Astrocyte (in vitro differentiated cells and primary cell): ENCODE data around the gene NDUFAF8. TPM values are rescaled to one million over a fixed set of nuclear protein-coding genes. Genes with fewer than 3 reads are reported as not detected.

Experiments
- DNase-seq: peaks from one replicate; pipeline ENCODE4 v3.0.0-alpha.2; 2010; ENCODE audit warnings: low read depth
- FAIRE-seq: peaks from 2 replicates; lab custom pipeline; 2011; peaks lifted over from hg19 to GRCh38; lab: Jason Lieb, UNC
- H2AFZ ChIP-seq: 2 replicates; pipeline ENCODE4 v1.6.0; 2012; ENCODE audit warnings: low read depth, low read length, inconsistent platforms
- H3K27ac ChIP-seq: 2 replicates; pipeline ENCODE4 v1.5.1; 2011; ENCODE audit warnings: low read depth, low read length, inconsistent platforms
- H3K27me3 ChIP-seq: 2 replicates; pipeline ENCODE4 v1.6.0; 2011; ENCODE audit warnings: low read length, inconsistent platforms; ENCODE audit not compliant: insufficient read depth
- H3K36me3 ChIP-seq: 2 replicates; pipeline ENCODE4 v1.5.1; 2011; ENCODE audit warnings: low read length, inconsistent platforms; ENCODE audit not compliant: insufficient read depth
- H3K4me1 ChIP-seq: 2 replicates; pipeline ENCODE4 v1.5.1; 2011; ENCODE audit warnings: low read length, inconsistent platforms; ENCODE audit not compliant: insufficient read depth
- H3K4me2 ChIP-seq: 2 replicates; pipeline ENCODE4 v1.6.0; 2012; ENCODE audit warnings: low read length, inconsistent platforms
- H3K4me3 ChIP-seq: 2 replicates; pipeline ENCODE4 v1.5.1; 2011; ENCODE audit warnings: low read depth, mild to moderate bottlenecking, low read length, inconsistent platforms; ENCODE audit not compliant: insufficient read depth
- H3K79me2 ChIP-seq: 2 replicates; pipeline ENCODE4 v1.6.0; 2012; ENCODE audit warnings: mild to moderate bottlenecking, low read length, inconsistent platforms; ENCODE audit not compliant: insufficient read depth
- H3K9ac ChIP-seq: 2 replicates; pipeline ENCODE4 v1.6.0; 2012; ENCODE audit warnings: mild to moderate bottlenecking, low read length, inconsistent platforms
- H3K9me3 ChIP-seq: 2 replicates; pipeline ENCODE4 v1.5.1; 2012; ENCODE audit warnings: low read depth, mild to moderate bottlenecking, low read length, inconsistent platforms; ENCODE audit not compliant: insufficient read depth
- H4K20me1 ChIP-seq: 2 replicates; pipeline ENCODE4 v1.6.0; 2012; ENCODE audit warnings: low read length, inconsistent platforms; ENCODE audit not compliant: insufficient read depth
- H3K27ac Mint-ChIP-seq: one replicate; pipeline ENCODE4 v1.8.0; 2021; ENCODE audit warnings: mild to moderate bottlenecking, mixed read lengths; ENCODE audit not compliant: unreplicated experiment
- H3K27me3 Mint-ChIP-seq: one replicate; pipeline ENCODE4 v1.8.0; 2021; ENCODE audit warnings: low read depth, mixed read lengths; ENCODE audit not compliant: unreplicated experiment
- H3K36me3 Mint-ChIP-seq: one replicate; pipeline ENCODE4 v1.8.0; 2021; ENCODE audit warnings: low read depth, mixed read lengths; ENCODE audit not compliant: unreplicated experiment
- H3K4me1 Mint-ChIP-seq: one replicate; pipeline ENCODE4 v1.8.0; 2021; ENCODE audit warnings: low read depth, mixed read lengths; ENCODE audit not compliant: unreplicated experiment
- H3K4me3 Mint-ChIP-seq: one replicate; pipeline ENCODE4 v1.8.0; 2021; ENCODE audit warnings: mild to moderate bottlenecking, moderate library complexity, mixed read lengths; ENCODE audit not compliant: unreplicated experiment
- H3K9me3 Mint-ChIP-seq: one replicate; pipeline ENCODE4 v1.8.0; 2021; ENCODE audit warnings: mild to moderate bottlenecking, mixed read lengths; ENCODE audit not compliant: unreplicated experiment
- EZH2 ChIP-seq: IDR thresholded peaks from 2 replicates; pipeline ENCODE4 v1.6.1; 2012; ENCODE audit warnings: mild to moderate bottlenecking, low read length, inconsistent platforms; ENCODE audit not compliant: insufficient read depth
- total RNA-seq: library from RNA; stranded (reverse); gene quantifications from 2 replicates; pipeline ENCODE4 v1.2.1, GENCODE V29; 2021
- TF ChIP-seq, protein P1 (sequence below): IDR thresholded peaks from 2 replicates; pipeline ENCODE4 v1.5.1; 2011; ENCODE audit warnings: low read depth, mild to moderate bottlenecking, inconsistent platforms, low read length, moderate library complexity; ENCODE audit not compliant: insufficient read depth

Gene NDUFAF8
- total RNA-seq, 1 donor from 2014 or later = 67.2 TPM

GRCh38 chr17:81234940-81235821 is 3.9 kb upstream of the NDUFAF8 start:
- Histone ChIP-seq H3K27ac (no peak overlapping the region), H4K20me1 (peaks cover 29% of the 10 kb centered on the region), H2AFZ (no peak overlapping the region), H3K27me3 (no peaks in the 10 kb centered on the region), H3K9ac (no peak overlapping the region), H3K4me2 (no peak overlapping the region), H3K36me3 (no peaks in the 10 kb centered on the region), H3K9me3 (no peaks in the 10 kb centered on the region), H3K4me3 (no peak overlapping the region), H3K79me2 (peaks cover 45% of the 10 kb centered on the region), H3K4me1 (peaks cover 15% of the 10 kb centered on the region)
- TF ChIP-seq EZH2 = no peak
- TF ChIP-seq, protein P1, sequence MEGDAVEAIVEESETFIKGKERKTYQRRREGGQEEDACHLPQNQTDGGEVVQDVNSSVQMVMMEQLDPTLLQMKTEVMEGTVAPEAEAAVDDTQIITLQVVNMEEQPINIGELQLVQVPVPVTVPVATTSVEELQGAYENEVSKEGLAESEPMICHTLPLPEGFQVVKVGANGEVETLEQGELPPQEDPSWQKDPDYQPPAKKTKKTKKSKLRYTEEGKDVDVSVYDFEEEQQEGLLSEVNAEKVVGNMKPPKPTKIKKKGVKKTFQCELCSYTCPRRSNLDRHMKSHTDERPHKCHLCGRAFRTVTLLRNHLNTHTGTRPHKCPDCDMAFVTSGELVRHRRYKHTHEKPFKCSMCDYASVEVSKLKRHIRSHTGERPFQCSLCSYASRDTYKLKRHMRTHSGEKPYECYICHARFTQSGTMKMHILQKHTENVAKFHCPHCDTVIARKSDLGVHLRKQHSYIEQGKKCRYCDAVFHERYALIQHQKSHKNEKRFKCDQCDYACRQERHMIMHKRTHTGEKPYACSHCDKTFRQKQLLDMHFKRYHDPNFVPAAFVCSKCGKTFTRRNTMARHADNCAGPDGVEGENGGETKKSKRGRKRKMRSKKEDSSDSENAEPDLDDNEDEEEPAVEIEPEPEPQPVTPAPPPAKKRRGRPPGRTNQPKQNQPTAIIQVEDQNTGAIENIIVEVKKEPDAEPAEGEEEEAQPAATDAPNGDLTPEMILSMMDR = no peak
- FAIRE-seq (no peak), DNase-seq (no peak)
- Mint-ChIP-seq H3K4me1 (peaks cover 8% of the 10 kb centered on the region), H3K27me3 (no peaks in the 10 kb centered on the region), H3K9me3 (no peaks in the 10 kb centered on the region), H3K27ac (peak overlapping the region; percentile 1), H3K36me3 (peaks cover 2% of the 10 kb centered on the region), H3K4me3 (no peak overlapping the region)

- H3K79me2 ChIP-seq = peaks cover 54% of the 10 kb centered on the region
- H3K9me3 ChIP-seq = no peaks in the 10 kb centered on the region
- peaks cover 9% of the 10 kb centered on the region for H3K4me1 Mint-ChIP-seq
- H3K36me3 Mint-ChIP-seq = peaks cover 4% of the 10 kb centered on the region
- peaks cover 16% of the 10 kb centered on the region for H3K4me1 ChIP-seq
- H3K27ac Mint-ChIP-seq = no peak overlapping the region
- no peak overlapping the region for H3K4me3 Mint-ChIP-seq
- no peaks in the 10 kb centered on the region for H3K27me3 ChIP-seq
- TF ChIP-seq, protein P1 = no peak
- no peak for TF ChIP-seq EZH2
- H3K4me2 ChIP-seq = no peak overlapping the region
- H4K20me1 ChIP-seq = peaks cover 30% of the 10 kb centered on the region
- no peak for DNase-seq
- H3K4me3 ChIP-seq = no peak overlapping the region
- H3K9ac ChIP-seq = no peak overlapping the region
- H3K27ac ChIP-seq = no peak overlapping the region
- H3K27me3 Mint-ChIP-seq = no peaks in the 10 kb centered on the region
- H2AFZ ChIP-seq = no peak overlapping the region
- H3K36me3 ChIP-seq = peaks cover 2% of the 10 kb centered on the region
- H3K9me3 Mint-ChIP-seq = no peaks in the 10 kb centered on the region
- FAIRE-seq = no peak
Observed at GRCh38 chr17:81235822-81236740, 3.0 kb upstream of the NDUFAF8 start.
